NCI-H526 treated with DMSO at 0.1 percent for 48 hours (cell line): ENCODE measurements around the gene POLR1H.

ENCODE experiments used
- DNase-seq: peaks from one replicate; lab custom pipeline; 2025; lab: John Stamatoyannopoulos, UW

The POLR1H gene

DNA sequence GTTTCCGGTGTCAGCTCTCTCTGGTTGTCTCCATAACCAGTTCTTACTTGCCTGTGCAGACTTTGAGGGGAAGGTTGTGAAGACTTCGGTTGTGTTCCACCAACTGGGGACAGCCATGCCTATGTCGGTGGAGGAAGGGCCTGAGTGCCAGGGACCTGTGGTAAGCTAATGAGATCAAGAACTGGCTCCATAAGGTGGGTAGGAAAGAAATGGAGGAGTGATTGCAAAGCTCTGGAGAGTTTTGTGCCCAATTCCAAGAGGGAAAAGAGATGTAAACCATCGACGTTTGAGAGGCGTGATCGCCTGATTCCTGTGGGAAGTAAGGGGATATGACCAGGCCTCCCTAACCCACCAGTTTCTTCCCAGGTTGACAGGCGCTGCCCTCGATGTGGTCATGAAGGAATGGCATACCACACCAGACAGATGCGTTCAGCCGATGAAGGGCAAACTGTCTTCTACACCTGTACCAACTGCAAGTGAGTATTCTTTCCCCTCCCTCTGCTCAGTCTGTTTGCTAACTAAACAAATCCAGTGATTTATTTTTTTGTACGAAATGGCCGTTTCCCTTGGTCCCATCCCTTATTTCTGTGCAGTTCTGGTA is 893 bp downstream of the POLR1H start:
- no peak for DNase-seq

DNA sequence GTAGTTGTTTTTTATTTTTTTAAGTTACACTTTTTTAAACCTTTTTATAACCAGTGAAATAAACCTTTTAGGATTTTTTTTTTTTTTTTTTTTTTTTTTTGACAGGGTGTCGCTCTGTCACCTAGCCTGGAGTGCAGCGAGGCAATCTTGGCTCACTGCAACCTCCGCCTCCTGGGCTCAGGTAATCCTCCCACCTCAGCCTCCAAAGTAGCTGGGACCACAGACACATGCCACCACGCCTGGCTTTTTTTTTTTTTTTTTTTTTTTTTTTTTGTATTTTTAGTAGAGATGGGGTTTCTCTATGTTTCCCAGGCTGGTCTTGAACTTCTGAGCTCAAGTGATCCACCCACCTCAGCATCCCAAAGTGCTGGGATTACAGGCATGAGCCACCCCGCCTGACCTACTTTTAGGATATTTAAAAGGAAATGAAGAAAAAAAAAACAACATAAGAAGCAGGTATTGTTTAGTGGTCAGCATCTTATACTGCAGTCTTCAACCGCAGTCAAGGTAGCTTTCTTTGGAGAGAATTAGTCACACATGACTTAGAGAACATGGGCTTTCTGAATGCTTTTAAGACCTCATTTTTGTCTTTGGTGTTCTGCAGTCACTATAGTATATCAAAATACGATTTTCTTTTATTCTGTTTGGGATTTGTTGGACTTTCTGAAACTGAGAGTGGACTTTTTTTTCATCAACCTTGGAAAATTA is 1.6 kb downstream of the POLR1H start:
- DNase-seq, result no peak

DNA sequence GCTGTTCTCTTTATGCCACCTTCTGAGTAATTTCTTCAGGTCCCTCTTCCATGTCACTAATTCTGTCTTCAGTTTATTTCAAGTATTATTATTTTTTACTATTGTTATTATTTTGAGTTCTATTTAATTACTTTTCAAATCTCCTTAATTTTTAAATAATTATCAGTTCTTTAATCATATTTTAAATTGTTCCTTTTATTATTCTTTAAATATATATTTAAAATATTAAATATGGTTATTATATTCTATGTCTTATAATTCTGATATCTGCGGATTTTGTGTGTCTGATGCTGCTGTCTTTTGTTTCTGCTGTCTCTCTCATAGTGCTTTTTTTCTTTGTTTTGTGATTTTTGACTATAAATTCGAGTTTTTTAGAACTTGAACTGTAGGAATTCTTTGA is 2.2 kb downstream of the POLR1H start:
- DNase-seq, result no peak

DNA sequence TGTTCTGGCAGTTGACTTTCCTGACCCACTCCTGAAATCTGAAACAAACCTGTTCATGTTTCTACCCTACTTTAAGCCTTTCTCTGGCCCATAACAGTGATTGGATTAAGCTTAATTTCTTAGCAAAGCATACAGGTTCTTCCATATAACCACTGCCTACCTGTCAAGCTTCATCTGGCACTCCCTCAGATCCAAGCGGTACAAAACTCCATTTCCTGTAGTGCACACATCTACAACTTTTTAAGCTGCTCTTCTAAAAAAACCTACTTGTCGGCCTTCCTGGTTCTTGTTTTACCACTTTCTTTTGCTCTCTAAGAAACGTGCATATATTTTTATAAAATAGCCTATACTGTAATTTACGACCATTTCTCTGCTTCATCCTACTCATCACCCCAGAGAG is 5.0 kb downstream of the POLR1H start:
- no peak for DNase-seq

DNA sequence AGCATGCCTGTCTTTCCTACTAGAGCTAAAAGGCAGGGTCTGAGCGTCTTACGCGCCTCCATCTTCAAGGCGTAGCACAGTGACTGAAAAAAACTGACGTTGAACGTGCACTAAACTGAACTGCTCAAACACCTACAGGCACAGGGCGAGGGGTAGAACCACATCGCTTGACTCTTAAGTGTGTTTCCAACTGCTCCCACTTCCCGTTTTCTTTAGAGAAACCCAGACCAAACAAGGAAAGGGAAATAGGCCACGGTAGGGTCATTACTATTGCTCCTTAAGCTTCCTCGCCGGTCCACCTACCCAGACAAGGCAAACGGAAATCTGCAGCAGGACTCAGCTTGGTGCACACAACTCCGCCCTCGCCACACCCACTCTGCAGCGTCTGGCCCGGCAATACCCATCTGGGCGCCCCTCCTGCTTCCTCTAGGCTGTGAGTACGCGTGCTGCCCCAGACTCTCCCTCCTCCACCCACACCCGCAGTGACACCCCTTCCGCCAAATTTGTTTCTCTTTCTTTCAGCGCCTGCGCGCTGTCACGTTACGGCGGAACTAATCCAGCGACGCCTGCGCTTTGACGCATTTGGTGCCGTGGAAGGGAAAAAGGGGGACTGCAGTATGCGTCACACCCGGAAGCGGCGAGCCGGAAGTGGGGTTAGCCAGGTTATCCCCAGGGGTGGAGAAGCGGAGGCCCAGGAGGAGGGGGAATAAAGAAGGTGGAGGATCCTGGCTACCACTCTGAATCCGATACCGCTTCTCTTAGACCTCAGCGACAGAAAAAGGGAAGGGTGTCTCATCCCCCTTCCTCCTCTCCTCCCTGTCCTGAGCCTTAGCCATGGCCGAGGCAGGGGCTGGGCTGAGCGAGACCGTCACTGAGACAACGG is 5.8 kb downstream of the POLR1H start, which contains the start of gene PPP1R11:
Gene PPP1R11, plus strand, starts transcription at position 622 of the 883 bp plus-strand sequence. Its CDS starts 213 bp downstream, at position 835.
- peak; percentile 97 for DNase-seq

DNA sequence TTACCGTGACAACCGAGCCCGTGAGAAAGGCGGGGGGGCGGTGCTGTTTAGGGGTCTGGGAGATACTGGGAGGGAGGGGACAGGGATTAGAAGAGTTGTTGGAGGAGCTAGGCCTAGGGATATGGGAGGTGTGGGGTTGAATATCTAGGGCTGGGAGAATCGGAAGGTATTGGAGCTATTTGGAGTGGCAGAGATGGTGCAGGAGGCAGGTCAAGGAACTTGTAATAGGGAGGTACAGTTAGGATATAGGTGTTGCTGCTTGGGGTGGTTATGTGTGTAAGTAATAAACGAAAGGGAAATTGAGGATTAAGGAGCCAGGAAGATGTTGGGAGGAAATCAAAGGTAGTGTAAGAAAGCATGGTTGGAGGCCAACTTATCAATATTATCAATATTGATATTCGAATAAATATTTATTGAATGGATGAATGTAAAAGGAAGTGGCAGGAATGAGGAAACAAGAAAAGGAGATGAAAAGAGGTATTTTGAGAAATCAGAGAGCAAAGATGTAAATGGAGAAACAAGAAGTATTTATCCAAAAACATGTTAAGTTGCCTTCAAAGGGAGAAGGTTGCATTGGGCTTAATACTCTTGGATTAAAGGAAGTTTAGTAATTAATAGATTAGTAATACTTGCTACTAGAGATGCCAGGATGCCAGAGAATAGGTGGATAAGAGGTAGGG is 6.5 kb downstream of the POLR1H start:
- no peak for DNase-seq

DNA sequence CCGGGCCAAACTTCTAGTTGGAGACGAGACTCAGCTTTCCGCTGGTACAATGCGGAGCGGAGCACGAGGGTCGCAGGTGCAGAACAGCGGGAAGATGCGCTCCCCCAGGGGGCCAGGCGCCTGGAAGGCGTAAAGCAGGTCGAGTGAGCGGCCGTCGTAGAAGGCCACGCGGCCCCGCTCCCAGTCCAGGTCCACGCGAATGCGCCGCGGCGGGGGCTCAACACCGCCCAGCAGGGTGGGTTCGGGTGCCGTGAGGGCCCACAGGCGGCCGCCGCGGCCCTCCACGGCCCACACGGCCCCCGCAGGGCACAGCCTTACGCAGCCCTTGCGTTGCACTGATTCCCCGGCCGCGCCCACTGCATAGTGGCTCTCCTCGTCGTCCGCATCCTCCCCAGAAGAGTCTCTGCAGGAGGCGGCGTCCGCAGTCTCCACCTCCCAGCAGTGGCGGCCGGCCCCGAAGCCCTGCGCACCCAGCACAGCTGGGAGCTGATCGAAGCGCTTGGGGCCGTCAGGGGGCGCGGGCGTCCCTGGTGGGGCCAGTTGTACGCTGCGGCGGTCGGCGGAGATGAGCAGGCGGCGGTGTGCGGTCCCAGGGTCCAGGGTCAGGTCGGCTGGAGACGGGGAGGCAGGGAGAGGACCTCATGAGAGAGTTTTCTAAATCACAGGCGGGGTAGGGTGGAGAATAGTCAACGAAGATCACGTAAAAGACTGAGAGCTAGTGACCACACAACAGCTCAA is 10.2 kb downstream of the POLR1H start:
- no peak for DNase-seq

DNA sequence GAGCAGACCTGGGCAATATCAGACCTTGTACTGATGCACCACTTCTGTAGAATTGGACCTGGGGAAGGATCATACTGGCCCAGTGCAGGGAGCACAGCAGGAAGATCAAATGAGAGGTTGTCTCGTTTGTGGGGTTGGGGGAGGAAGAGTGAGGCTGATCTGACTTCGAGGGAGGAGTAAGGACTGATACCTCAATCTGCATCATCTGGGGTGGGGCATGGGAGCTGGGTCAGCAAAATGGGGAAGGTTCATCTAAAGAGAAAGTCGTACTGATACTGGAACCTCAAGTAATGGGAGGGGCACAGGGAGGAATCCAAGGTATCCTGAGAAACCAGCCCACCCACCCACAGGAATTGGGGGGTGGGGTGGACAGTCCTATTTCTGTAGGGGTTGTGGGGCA is 10.8 kb downstream of the POLR1H start:
- no peak for DNase-seq

DNA sequence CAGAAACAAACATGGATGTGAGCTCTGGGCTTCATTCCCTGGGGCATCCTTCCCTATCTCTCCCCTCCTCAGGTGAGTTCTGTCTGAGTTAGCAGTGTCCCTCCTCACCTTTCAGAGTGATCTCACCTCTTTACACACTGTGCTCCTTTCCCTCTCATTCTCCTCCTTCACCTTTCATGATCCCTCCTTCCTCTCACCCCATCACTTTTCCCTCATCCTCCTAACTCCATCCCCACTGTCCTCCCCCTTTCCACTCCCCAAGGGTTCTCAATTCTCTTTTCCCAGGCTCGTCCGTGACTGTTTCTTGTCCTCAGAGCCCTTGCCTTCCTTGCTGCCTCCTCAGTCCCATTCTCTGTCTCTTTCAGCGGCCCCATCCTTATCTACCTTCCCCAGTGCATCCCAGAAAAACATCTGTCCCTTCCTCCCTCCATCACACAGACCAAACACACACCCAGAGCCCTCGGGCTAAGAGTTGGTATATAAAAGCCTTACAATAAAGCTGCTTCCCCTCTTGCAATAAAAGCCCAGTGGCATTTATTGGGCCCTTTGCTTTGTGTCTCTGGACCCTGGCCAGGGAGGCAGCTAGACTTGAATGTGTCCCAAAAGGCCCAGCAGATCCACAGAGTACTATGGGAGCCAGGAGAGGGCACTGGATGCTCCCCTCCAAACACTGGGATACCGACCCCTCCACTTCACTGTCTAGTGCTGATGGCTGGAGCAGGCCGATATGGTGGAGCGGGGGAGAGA is 12.6 kb downstream of the POLR1H start:
- no peak for DNase-seq

DNA sequence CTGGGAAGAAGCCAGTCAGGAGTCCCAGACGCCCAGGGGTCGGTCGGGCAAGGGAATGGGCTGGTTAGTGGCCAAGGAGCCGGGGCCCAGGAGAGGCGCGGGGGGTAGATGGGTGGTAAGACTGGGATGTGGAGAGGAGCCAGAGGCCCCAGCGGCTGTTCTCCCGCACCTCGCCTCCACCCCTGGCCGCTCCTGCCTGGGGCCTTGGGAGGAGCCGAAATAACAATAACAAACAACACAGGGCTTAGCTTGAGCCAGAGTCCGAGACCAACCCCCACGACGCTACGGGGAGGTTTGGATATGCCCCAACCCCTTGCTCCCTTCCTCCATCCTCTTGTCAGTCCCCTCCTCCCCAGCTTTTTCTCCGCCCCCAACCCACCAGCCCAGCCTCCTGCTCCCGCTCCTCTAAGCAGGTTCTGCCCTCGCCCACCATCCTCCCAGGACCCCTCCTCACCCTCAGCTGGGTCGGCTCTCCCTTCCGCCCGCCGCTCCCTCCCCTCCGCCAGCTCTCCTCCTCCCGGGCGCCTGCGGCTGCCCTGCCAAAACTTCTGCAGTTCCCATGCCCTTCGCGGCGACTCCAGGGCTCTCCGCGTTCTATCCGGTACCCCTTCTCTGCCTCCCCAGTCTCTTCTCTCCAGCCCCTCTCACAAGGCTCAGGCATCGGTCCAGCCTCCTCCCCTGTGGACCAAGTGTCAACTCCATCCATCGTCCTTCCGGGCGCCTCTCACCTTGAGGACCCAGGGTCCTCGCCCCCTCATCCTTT is 13.4 kb downstream of the POLR1H start:
- DNase-seq, result no peak

DNA sequence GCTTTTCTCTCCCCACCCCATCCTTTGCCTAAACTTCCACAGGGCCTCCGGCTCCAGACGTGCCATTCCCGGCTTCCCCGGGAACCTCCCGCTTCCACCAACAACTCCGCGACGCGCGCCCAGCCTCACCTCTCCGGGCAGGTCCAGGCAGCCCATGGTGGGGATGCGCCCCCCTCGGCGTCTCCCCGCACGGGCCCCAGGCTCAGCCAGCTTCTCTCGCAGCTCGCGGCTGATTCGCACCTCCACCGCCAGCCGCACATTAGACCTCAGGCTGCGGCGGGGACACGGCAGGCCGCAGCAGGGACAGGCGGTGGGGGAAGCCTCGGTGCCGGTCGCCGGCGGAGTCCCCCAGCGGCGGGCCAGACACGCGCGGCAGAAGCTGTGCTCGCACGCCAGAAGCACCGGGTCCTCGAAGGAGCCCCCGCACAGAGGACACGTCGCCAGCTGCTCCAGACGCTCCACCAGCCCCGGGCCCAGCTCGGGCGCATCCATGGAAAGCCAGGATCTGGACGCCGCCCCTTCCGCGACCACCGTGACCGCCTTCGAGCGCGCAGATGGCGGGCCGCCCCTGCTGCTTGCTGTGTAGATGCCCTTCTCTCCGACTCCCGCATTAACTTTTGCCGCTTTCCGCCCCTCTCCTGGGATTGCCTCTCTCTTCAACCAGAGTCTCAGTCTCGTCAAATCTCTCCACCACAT is 14.2 kb downstream of the POLR1H start, which contains the start of gene RNF39:
Gene RNF39, minus strand, starts transcription at position 676 of the 696 bp plus-strand sequence. Its CDS starts 184 bp downstream, at position 492.
- no peak for DNase-seq

DNA sequence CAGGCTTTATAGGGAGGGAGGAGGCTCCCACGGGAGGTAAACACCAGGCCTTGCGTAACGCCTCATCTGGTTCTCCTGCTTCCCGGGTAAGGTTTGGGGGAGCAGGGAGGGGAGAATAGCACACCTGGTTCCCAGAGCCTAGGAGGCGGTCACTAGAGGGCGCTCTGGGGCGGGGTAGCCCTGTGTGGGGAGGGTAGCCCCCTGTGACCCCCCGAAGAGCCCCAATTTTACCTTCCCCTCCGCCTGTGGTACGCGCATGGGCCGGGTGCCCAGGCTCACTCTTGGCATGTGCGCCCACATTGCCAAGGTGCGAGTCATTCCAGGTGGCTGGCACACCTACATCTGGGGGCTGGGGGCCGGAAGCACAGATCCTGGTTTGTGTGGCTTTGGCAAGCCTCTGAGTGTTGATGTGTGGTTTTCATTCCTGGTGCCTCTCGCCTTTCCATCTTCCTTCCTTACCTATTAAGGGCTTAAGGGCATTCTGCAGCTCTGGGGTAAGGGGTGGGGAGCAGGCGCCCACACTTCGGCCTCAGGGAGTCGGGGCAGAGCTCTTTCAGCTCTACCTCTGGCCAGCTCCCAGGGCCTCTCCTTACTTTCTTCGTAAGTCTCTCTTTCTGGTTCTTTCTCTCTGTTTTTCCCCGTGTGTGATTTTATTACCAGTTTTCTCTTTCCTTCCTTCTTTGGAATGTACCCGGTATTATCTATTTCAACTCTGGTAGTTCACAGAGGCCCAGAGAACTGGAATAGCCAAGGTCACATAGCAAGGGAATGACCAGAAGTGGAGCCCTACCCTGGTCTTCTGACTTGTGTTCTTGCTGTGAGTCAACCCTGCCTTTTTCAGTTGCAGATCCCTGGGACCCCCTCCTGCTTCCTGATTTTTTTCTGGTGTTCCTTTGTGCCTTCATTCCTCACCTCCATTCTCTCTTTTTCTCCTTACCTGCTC is 15.0 kb downstream of the POLR1H start:
- DNase-seq, result no peak

DNA sequence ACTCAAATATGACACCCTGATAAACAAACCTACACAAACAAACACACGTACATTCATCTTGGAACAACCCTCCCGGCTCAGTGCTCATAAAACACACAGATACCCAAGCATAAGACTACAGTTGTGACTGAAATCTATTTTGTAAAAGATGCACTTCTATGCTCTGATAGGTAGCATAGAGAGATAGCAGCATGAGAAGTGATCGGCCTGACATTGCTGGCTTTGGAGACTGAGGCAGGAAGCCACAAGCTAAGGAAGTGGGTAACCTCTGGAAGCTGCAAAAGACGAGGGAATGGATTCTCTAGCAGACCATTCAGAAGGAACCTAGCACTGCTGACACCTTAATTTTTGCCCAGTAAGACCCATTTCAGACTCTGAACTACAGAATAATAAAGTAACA is 16.2 kb downstream of the POLR1H start:
- DNase-seq, result no peak

DNA sequence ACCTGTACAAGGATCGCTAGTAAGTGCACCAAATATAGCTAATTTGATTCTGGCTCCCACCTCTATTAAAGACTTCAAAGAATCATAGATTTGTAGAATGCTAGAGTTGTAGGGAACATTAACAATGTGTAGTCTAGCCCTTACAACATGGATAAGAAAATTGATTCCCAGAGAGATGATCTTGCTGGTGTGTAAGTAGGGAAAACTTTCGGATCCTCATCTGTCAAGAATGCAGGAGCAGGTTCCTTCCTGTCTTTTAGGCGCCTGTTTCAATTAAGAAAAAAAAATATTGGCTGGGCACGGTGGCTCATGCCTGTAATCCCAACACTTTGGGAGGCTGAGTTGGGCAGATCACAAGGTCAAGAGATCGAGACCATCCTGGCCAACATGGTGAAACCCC is 26.8 kb downstream of the POLR1H start:
- no peak for DNase-seq

DNA sequence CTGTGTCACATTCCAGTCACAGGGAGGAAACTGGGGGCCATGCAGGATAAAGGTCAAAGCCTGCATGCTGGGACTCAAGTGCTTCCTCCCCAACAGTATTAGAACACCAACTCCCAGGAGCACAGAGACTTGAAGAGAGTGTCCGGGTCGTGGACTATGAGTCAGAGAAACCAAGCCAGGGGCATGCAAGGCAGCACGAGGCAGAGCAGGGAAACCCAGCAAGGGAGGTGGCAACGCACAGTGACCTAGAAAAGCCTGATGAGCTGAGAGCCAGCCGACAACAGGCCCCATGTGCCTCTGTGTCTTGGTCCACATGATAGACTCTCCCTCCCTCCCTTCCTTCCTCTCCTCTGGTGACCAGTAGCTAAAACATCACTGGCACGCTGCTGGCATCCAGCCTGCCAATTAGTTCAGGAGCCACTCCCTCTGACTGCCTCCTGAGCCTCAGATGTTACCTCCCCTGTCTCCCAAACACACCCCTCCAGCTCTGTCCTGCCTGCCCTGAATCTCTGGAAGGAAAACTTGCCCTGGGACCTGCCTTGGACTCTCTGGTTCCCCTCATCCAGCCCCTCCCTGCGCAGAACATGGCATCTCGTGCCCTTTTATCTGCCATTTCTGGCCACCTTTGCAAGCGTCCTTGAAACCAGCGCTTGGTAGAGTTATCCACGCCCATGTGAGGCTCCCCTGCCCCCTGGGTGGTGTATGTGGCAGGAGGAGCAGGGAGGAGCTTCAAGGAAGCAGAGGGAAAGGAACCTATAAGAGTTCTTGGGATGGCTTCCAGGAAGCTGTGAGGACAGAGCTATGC is 30.7 kb downstream of the POLR1H start:
- DNase-seq, result no peak

DNA sequence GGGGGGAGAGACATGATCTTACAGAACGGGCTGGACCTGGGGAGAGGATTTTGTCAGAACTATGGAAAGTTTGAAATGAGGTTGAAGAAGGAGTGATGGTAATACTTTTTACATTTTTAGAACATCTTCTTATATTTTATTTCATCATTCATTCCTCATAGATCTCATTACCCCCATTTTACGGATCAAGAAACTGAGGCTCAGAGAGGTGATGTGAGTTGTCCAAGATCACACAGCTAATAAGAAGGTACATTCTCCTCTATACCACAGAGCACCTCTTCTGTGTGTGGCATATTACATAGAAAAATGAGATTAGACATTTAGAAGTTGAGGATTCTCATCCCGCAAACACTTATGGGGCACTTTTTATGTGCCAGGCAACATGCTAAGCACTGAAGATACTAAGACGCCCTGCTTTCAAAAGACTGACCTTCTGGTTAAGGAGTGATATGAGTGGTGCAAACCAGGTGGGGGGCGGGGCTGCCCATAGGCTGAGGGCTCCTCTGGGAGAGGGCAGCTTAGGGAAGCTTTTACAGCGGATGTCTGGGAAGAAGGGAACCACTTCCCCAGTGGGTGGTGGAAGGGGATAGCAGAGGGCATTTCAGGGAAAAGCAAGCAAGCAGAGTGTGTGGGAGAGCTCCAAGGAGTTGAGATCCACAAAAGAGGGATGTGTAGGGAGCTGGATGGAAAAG is 31.9 kb downstream of the POLR1H start:
- no peak for DNase-seq
